Naive thymus-derived CD4-positive, alpha-beta T cell (primary cell): Measurements from ENCODE around the gene RAB3C. TPM values are rescaled to one million over a fixed set of nuclear protein-coding genes. Genes with fewer than 3 reads are reported as not detected.

Source experiments
- ATAC-seq: fragments of 150-1000 bp; cut with Tn5 transposase; 2 replicates; pipeline ENCODE4 v1.10.0; 2021; ENCODE audit warnings: mild to moderate bottlenecking, moderate library complexity
- CTCF ChIA-PET: fragments of 350-600 bp; sonication (Branson Sonifier 250); formaldehyde crosslinking; loops from one replicate; lab custom pipeline; 2021; ENCODE audit warnings: antibody characterized with exemption; lab: Charles Lee
- POLR2A ChIA-PET: fragments of 350-600 bp; sonication (Branson Sonifier 250); formaldehyde crosslinking; loops from one replicate; lab custom pipeline; 2021; ENCODE audit warnings: antibody characterized with exemption, inconsistent platforms; lab: Charles Lee
- DNase-seq, 9 donors: peaks; one replicate each; pipeline versions ENCODE4 v3.0.0 to v3.0.0-alpha.2; 2020 to 2022; ENCODE audit warnings: mixed read lengths in 1 of 9
- H3K27ac ChIP-seq: one replicate; pipeline ENCODE4 v1.7.0; 2013; ENCODE audit warnings: mild to moderate bottlenecking, low read depth, low read length, moderate library complexity
- H3K27me3 ChIP-seq, 2 donors: one replicate each; pipeline ENCODE4 v1.7.0; 2013; ENCODE audit warnings: low read length in 2 of 2, mild to moderate bottlenecking in 2 of 2, moderate library complexity in 2 of 2; ENCODE audit not compliant: control insufficient read depth in 2 of 2, insufficient read depth in 2 of 2
- H3K36me3 ChIP-seq, 3 experiments: 1 replicate in 2 of 3; 2 replicates in 1 of 3; pipeline ENCODE4 v1.7.0; 2013; ENCODE audit warnings: low read length in 3 of 3, mild to moderate bottlenecking in 3 of 3, moderate library complexity in 1 of 3; ENCODE audit not compliant: insufficient read depth in 3 of 3, control insufficient read depth in 2 of 3
- H3K4me1 ChIP-seq, 2 donors: one replicate each; pipeline ENCODE4 v1.7.0; 2013; ENCODE audit warnings: low read length in 2 of 2, mild to moderate bottlenecking in 2 of 2, moderate library complexity in 1 of 2; ENCODE audit not compliant: control insufficient read depth in 2 of 2, insufficient read depth in 2 of 2
- H3K4me3 ChIP-seq: 2 replicates; pipeline ENCODE4 v1.7.0; 2013; ENCODE audit warnings: mild to moderate bottlenecking, low read length
- H3K9me3 ChIP-seq, 3 experiments: 1 replicate in 2 of 3; 2 replicates in 1 of 3; pipeline ENCODE4 v1.7.0; 2013; ENCODE audit warnings: low read length in 3 of 3; ENCODE audit not compliant: control insufficient read depth in 2 of 3
- H3K27ac Mint-ChIP-seq, 9 donors: one replicate each; pipeline ENCODE4 v1.8.0; 2020 to 2022; ENCODE audit warnings: mixed read lengths in 9 of 9, mild to moderate bottlenecking in 8 of 9, moderate library complexity in 5 of 9, inconsistent platforms in 2 of 9
- H3K27me3 Mint-ChIP-seq, 5 donors: one replicate each; pipeline ENCODE4 v1.8.0; 2021 to 2022; ENCODE audit warnings: mixed read lengths in 5 of 5, mild to moderate bottlenecking in 1 of 5
- H3K36me3 Mint-ChIP-seq, 5 donors: one replicate each; pipeline ENCODE4 v1.8.0; 2020 to 2022; ENCODE audit warnings: mixed read lengths in 5 of 5, mild to moderate bottlenecking in 3 of 5, inconsistent platforms in 1 of 5
- H3K4me1 Mint-ChIP-seq, 7 donors: one replicate each; pipeline ENCODE4 v1.8.0; 2020 to 2022; ENCODE audit warnings: mixed read lengths in 7 of 7, mild to moderate bottlenecking in 3 of 7, inconsistent platforms in 1 of 7
- H3K4me3 Mint-ChIP-seq, 10 donors: one replicate each; pipeline ENCODE4 v1.8.0; 2020 to 2022; ENCODE audit warnings: mild to moderate bottlenecking in 10 of 10, mixed read lengths in 10 of 10, moderate library complexity in 6 of 10, inconsistent platforms in 2 of 10
- H3K9me3 Mint-ChIP-seq, 11 donors: one replicate each; pipeline ENCODE4 v1.8.0; 2020 to 2022; ENCODE audit warnings: mixed read lengths in 11 of 11, mild to moderate bottlenecking in 4 of 11, inconsistent platforms in 1 of 11, moderate library complexity in 1 of 11
- intact Hi-C, 2 donors: fragments of 100-400 bp; cut with micrococcal nuclease; formaldehyde crosslinking; loops; one replicate each; pipeline ENCODE4 v1.15.1; 2023
- polyA plus RNA-seq, 2 donors: library from polyadenylated mRNA; unstranded; fragments of 300-500 nt; fragmentation: Illumina TruSeq; gene quantifications; one replicate each; pipeline ENCODE4 v1.2.3, GENCODE V29; 2021
- total RNA-seq, 6 experiments: library from RNA in 5 of 6; stranded (reverse) in 5 of 6; gene quantifications; 1 replicate in 5 of 6; 2 replicates in 1 of 6; pipeline ENCODE4 v1.2.3 and lab custom pipeline; 2021 to 2026

Gene RAB3C
- total and polyA plus RNA-seq, 7 experiments from 2014 or later = not detected

DNA sequence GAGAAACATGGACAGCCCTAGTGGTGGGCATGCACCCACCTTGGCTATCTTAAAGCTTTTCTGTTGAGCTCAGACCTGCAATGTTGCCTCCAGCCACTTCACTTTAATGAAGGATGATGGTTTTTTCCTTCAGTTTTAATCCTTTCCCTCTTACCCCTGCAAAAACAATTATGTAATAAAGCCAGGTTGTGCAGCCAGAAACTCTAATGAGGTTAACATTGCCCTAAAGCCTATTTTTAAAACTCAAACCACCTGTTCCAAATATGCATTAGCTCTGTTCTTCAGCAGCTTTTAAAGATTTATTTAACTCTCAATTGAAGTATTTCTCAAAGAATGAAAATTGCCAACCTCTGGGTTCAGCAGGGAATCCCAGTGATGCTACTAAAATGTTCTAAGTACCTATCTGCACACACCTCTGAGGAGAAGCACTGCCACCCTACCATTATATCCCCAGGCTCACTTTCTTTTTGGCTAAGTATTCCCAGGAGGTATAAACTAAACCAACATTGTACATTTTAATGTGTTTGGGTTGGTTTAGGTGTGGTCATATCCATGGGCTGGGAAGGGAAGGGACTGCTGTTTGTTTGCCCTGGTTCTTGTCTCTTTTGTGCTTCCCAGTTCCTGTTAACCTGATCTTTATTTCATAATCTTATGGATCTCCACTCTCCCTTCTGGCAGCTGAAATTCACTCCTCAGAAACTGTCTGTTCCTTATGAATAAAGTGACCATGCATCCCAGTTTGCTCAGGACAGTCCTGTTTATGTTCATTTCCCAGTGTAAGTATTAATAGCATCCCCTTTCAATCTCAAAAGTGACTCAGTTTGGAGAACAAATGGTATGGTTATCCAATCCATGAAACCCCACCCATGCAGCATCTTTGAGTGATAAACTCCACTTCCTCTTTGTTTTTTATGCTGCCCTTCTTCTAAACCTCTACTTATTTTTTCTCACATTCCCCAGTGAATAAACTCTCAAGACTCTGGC, 251.7 kb downstream of the RAB3C start:
- ATAC-seq (no peak), DNase-seq (no peak)
- Mint-ChIP-seq H3K36me3 (no peaks in the 10 kb centered on the region), H3K27me3 (peaks cover 5 to 13% (median 7%) of the 10 kb centered on the region in 5 donors), H3K27ac (no peak overlapping the region), H3K9me3 (peaks cover 0 to 15% (median 4%) of the 10 kb centered on the region in 11 donors), H3K4me1 (no peaks in the 10 kb centered on the region), H3K4me3 (no peak overlapping the region)
- Histone ChIP-seq H3K9me3 (no peaks in the 10 kb centered on the region), H3K4me3 (no peak overlapping the region), H3K36me3 (no peaks in the 10 kb centered on the region), H3K27me3 (no peaks in the 10 kb centered on the region), H3K4me1 (no peaks in the 10 kb centered on the region), H3K27ac (no peak overlapping the region)
- ChIA-PET CTCF (no interaction called here), POLR2A (no interaction called here)
- intact Hi-C loops = no loop called here

DNA sequence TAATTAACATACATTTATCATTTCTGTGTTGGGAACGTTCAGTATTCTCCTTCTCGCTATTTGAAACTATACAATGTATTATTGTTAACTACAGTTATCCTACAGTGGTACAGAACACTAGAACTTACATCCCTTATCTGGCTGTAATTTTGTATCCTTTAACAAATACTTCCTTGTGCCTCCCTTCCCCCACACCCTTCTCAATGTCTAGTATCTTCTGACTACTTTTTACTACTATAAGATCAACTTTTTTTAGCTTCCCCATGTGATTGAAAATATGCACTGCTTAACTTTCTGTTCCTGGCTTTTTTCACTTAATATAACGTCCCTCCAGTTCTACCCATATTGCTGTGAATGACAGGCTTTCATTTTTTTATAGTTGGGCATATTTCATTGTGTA, 253.5 kb downstream of the RAB3C start:
- intact Hi-C loops = no loop called here
- Histone ChIP-seq H3K27me3 (no peaks in the 10 kb centered on the region), H3K27ac (no peak overlapping the region), H3K9me3 (peaks cover 0 to 7% (median 0%) of the 10 kb centered on the region in 3 experiments), H3K36me3 (no peaks in the 10 kb centered on the region), H3K4me3 (no peak overlapping the region), H3K4me1 (no peaks in the 10 kb centered on the region)
- Mint-ChIP-seq H3K27ac (no peak overlapping the region), H3K4me1 (no peaks in the 10 kb centered on the region), H3K4me3 (no peak overlapping the region), H3K36me3 (no peaks in the 10 kb centered on the region), H3K27me3 (peaks cover 0 to 21% (median 4%) of the 10 kb centered on the region in 5 donors), H3K9me3 (peaks cover 0 to 29% (median 12%) of the 10 kb centered on the region in 11 donors)
- CTCF ChIA-PET = no interaction called here
- ATAC-seq = no peak
- POLR2A ChIA-PET = no interaction called here
- no peak for DNase-seq

- Mint-ChIP-seq H3K4me3 (no peak overlapping the region), H3K4me1 (no peaks in the 10 kb centered on the region), H3K27ac (no peak overlapping the region), H3K9me3 (peaks cover 0 to 35% (median 12%) of the 10 kb centered on the region in 11 donors), H3K27me3 (peaks cover 4 to 34% (median 14%) of the 10 kb centered on the region in 5 donors), H3K36me3 (no peaks in the 10 kb centered on the region)
- no peak for DNase-seq
- no peak for ATAC-seq
- CTCF ChIA-PET = no interaction called here
- POLR2A ChIA-PET = no interaction called here
- intact Hi-C loops = no loop called here
- Histone ChIP-seq H3K4me3 (no peak overlapping the region), H3K9me3 (peaks cover 0 to 7% (median 0%) of the 10 kb centered on the region in 3 experiments), H3K27ac (no peak overlapping the region), H3K27me3 (no peaks in the 10 kb centered on the region), H3K36me3 (no peaks in the 10 kb centered on the region), H3K4me1 (no peaks in the 10 kb centered on the region)
Measured at GRCh38 chr5:58838729-58839128, 255.9 kb downstream of the RAB3C start.

DNA sequence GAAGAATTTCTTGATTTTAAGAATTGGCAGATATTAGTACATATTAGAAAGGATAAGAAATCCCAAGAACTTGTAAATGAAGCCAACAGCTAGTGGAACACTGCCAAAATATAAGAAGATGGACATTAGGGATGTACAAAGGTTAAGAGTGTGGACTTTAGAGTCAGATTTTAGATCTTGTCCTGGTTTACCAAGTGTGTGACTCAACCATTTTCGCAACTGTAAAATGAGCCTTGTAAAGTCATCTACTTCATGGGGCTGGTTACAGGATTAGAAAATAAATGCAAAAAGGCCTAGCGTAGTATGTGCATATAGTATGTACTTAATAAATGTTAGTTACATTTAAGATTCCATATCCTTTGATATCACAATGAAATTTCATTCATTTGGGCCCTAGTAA, 260.0 kb downstream of the RAB3C start:
- Histone ChIP-seq H3K9me3 (peaks cover 0 to 7% (median 0%) of the 10 kb centered on the region in 3 experiments), H3K36me3 (no peaks in the 10 kb centered on the region), H3K27ac (no peak overlapping the region), H3K4me1 (no peaks in the 10 kb centered on the region), H3K27me3 (no peaks in the 10 kb centered on the region), H3K4me3 (no peak overlapping the region)
- DNase-seq (no peak), ATAC-seq (no peak)
- Mint-ChIP-seq H3K4me1 (no peaks in the 10 kb centered on the region), H3K27me3 (peaks cover 4 to 43% (median 19%) of the 10 kb centered on the region in 5 donors), H3K36me3 (no peaks in the 10 kb centered on the region), H3K9me3 (peaks cover 0 to 34% (median 12%) of the 10 kb centered on the region in 11 donors), H3K4me3 (no peak overlapping the region), H3K27ac (no peak overlapping the region)
- CTCF ChIA-PET = no interaction called here
- POLR2A ChIA-PET = no interaction called here
- intact Hi-C loops = no loop called here

DNA sequence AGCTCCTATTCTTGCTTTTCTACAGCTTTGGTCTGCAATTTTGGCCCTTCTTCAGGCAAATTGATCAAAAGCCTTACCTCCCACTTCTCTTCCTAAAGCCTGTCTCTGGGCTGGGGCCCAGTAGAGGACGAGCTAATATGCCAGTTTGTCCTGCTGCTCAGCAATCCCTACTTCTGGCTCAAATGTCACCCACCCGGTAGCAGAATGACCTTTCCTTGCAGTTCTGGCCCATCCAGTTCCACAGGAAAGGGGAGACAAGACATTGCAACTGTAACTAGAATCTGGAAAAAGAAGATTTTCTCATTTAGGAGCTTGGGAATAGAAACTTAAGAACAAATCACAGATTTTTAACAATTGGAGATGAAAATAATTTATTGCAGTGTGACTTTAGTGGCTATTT, 261.5 kb downstream of the RAB3C start:
- Histone ChIP-seq H3K27ac (no peak overlapping the region), H3K4me1 (no peaks in the 10 kb centered on the region), H3K4me3 (no peak overlapping the region), H3K27me3 (no peaks in the 10 kb centered on the region), H3K36me3 (no peaks in the 10 kb centered on the region), H3K9me3 (peaks cover 0 to 7% (median 0%) of the 10 kb centered on the region in 3 experiments)
- H3K4me1 Mint-ChIP-seq = no peaks in the 10 kb centered on the region
- no peak overlapping the region for H3K27ac Mint-ChIP-seq
- H3K9me3 Mint-ChIP-seq = peaks cover 0 to 24% (median 9%) of the 10 kb centered on the region in 11 donors
- intact Hi-C loops = no loop called here
- ATAC-seq (no peak), DNase-seq (no peak)
- ChIA-PET CTCF (no interaction called here), POLR2A (no interaction called here)
- H3K36me3 Mint-ChIP-seq = no peaks in the 10 kb centered on the region
- no peak overlapping the region for H3K4me3 Mint-ChIP-seq
- H3K27me3 Mint-ChIP-seq = peaks cover 4 to 49% (median 19%) of the 10 kb centered on the region in 5 donors

- Mint-ChIP-seq H3K9me3 (peaks cover 0 to 4% (median 0%) of the 10 kb centered on the region in 11 donors), H3K27me3 (peaks cover 11 to 43% (median 24%) of the 10 kb centered on the region in 5 donors), H3K4me3 (no peak overlapping the region), H3K27ac (no peak overlapping the region), H3K36me3 (no peaks in the 10 kb centered on the region), H3K4me1 (no peaks in the 10 kb centered on the region)
- POLR2A ChIA-PET = no interaction called here
- Histone ChIP-seq H3K27me3 (no peaks in the 10 kb centered on the region), H3K27ac (no peak overlapping the region), H3K4me1 (no peaks in the 10 kb centered on the region), H3K4me3 (no peak overlapping the region), H3K9me3 (no peaks in the 10 kb centered on the region), H3K36me3 (no peaks in the 10 kb centered on the region)
- intact Hi-C loops = no loop called here
- ATAC-seq = no peak
- no peak for DNase-seq
- CTCF ChIA-PET = interaction anchor here (0.7 kb wide), 1 partner anchor 960 kb away, joined by 3 read pairs; no protein-coding TSS in a partner anchor
Measured at GRCh38 chr5:58847041-58847440, 264.2 kb downstream of the RAB3C start.
